NCI-H2171 treated with DMSO at 0.1 percent for 48 hours (cell line): ENCODE data around the gene C3orf33.
"Not testable (repeated sequence)": the region's sequence is repeated elsewhere in the genome, so short reads cannot be mapped to it uniquely, and the experiment has no call there.

Source experiments
- DNase-seq: peaks from one replicate; lab custom pipeline; 2025; lab: John Stamatoyannopoulos, UW

The C3orf33 gene, protein sequence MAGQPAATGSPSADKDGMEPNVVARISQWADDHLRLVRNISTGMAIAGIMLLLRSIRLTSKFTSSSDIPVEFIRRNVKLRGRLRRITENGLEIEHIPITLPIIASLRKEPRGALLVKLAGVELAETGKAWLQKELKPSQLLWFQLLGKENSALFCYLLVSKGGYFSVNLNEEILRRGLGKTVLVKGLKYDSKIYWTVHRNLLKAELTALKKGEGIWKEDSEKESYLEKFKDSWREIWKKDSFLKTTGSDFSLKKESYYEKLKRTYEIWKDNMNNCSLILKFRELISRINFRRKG

DNA sequence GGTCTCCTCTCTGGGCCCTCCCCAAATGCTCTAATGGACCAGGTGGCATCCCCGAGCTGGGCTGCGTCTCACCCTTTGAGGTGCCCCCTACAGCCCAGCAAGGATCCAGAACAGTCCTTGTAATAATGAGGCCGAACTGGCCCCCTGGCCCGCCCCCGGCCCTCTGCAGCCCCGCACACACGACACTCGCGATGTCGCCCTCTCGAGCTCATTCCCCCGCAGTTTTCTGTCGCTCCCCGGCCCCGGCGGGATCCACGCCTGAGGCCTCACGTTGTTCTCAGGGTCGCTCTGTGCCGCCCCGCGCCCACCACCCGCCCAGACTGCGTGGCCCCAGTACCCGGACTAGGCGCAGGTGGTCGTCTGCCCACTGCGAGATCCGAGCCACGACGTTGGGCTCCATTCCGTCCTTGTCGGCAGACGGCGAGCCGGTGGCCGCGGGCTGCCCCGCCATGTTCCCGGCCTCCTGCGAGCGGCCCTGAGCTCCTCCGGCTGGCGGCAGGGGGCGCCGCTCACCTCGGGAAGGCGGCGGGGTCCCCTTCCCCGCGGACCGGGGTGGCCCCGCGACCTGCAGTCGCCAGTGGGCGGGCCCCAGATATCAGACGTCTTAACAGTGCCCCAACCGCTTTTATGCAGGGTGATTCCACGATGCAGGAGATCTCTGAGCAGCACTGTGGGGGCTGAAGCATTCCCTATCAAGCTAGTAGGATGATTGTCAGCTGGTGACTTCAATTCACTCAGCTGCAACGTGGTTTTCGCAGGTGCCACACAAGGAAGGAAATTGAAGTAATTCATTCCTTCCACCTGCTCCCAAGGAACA lies at the start of gene C3orf33:
C3orf33 (minus strand) TSS at position 477 of the 817 bp plus-strand sequence; CDS start at position 451, 26 bp downstream.
- peak; percentile 78 for DNase-seq

DNA sequence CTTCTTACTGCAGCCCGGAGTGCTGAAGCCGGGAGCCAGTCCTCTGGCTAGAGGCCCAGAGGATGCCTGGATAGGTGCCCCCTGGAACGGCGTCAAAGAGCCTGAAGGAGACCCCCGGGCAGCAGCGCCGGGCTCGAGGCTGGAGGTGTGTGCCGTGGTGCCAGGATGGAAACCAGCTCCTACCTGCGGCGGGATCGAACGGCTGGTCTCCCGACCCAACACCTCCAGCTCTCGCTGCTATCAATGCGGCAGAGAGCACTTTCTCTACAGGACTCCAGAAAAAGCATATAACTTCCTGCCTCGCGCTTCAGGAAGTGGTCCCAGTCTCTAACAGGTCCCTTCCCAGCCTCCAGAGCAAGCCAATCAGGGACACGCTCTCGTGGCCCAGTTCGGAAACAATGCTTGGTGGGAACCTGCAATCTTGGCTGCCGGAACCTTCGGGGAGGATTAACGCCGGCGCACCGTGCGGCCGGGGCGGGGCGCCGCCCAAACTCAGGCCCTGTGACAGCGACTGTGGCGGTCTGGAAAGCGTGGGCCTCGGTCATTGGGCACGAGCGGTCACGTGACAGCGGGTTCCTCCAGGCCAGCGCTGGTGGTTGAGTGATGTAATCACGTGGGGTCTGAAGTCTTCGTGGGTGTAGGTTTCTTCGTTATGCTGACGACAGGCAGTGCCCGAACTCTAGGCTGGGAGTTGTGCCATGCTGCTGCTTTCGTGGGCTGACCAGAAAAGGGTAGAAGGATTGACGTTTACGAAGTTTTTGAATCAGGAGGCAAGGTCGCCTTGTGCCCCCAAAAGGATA lies 48.3 kb upstream of the C3orf33 start, which contains the start of gene SLC33A1:
SLC33A1 (minus strand) TSS at position 287 of the 800 bp plus-strand sequence. CDS start 430 bp downstream, outside the sequence.
- peak; percentile 99 for DNase-seq

DNA sequence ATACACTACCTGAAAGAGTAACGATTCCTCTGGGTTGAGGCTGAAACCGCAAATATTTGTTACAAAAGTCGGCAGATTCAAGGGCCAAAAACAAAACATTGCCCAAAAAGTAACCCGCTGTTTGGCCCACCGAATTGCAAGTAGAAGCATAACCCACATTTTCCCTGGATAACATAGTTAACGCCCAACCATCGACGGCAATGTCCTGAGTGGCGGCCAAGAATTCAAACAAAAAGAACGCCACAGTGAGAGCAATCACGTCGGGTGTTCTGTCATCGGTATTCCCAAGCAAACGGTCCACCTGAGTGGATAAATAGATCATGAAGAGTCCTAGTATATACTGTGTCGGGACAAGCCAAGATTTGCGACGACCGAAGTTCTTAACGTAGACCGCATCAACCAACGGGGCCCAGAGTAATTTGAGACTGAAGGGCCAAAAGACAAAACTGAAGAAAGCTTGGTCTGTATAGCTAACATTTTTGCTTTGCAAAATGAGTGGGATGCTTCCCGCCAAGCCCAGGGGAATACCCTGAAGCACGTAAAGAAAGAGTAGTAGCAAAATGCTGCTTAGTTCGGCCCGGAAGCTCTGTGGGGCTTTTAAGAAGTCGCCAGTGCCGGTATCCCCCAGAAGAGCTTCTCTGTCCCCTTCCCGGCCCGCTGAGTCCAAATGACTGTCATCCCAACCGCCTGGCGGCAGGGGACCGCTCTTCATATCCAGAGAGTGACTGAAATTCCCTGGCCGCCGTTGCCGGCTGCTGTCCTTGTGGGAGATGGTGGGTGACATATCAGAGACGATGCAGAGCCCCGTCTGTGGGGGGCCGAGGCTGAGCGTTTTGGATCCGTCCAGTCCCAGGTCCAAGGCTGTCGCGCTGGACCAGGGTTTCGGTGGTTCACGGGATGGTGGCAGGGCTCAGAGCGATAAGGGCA lies 47.4 kb upstream of the C3orf33 start:
- DNase-seq: peak; percentile 45

DNA sequence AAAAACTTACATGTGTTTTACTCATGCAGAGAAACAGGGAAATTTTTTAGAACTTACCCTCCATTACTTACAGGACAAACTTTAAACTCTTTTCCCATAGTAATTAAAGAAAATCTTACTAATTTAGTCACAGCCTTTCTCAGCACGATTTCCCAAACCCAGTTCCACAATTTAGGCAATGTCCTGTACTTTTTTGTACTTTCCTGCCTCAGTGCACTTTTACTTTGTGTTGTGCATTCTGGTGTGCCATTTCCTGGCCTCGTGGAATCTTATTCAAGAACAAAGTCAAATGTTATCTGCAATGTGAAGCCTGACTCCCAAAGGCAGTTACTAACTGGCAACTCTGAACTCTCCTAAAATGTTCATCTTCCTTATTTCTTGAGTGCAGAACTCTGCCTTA lies 46.3 kb upstream of the C3orf33 start:
- no peak for DNase-seq

DNA sequence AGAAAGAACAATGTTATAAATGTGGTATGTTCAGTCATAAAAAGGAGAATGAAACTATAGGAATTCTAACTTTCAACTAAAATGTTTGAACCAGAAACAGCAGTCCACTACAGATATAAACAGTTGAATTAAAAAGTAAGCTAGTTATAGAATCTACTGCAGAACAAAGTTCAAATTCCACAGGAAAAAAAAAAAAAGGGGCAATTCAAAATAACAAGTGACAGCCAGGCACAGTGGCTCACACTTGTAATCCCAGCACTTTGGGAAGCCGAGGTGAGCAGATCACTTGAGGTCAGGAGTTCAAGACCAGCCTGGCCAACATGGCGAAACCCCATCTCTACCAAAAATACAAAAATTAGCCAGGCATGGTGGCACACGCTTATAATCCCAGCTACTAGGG lies 43.3 kb upstream of the C3orf33 start:
- DNase-seq: not testable (repeated sequence)

DNA sequence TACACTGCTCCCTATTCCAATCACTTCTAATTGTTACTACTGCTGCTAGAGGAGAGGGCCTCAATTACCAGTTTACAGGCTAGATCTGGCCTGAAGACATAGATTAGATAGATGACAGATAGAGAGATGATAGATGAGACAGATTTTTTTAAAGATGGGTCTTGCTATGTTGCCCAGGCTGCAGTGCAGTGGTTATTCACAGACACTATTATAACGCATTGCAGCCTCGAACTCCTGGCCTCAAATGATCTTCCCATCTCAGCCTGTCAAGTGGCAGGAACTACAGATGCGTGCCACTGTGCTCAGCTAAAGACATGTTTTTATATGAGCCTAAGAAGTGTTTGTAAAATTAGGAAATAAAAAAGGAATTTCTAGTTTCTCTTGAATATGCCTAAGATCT lies 41.9 kb upstream of the C3orf33 start:
- no peak for DNase-seq

DNA sequence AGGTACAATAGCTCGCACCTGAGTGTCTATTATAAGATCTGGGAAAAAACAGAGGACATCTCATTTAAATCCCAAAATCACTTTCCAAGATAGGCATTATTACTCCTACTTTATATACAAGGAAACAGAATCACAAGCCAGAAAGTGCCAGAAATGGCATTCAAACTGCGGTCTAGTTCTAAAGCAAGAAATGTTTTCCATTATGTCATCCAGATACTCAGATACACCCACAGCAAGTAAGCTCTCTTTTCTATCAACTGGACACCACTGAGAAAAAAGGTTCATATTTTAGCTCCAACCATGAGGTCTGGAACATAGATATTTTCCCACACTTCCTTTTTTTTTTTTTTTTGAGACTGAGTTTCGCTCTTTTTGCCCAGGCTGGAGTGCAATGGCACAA lies 40.0 kb upstream of the C3orf33 start:
- DNase-seq: no peak

DNA sequence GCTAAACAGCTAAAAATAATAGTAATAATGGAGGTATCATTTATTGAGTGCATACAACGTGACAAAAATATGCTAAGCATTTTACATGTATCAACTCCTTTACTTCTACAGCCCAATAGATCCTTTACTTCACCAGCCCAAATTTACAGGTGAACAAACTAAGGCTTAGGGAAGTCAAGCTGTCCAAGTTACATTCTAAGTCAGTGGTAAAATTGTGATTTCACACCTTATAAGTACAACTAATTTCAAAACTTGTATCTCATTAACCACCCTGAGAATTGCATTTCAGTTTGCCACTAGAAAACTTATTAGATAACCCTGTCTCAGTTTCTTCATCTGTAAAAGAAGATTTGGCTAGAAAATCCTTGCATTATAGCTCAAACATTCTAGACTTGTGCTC lies 37.5 kb upstream of the C3orf33 start:
- DNase-seq: no peak

DNA sequence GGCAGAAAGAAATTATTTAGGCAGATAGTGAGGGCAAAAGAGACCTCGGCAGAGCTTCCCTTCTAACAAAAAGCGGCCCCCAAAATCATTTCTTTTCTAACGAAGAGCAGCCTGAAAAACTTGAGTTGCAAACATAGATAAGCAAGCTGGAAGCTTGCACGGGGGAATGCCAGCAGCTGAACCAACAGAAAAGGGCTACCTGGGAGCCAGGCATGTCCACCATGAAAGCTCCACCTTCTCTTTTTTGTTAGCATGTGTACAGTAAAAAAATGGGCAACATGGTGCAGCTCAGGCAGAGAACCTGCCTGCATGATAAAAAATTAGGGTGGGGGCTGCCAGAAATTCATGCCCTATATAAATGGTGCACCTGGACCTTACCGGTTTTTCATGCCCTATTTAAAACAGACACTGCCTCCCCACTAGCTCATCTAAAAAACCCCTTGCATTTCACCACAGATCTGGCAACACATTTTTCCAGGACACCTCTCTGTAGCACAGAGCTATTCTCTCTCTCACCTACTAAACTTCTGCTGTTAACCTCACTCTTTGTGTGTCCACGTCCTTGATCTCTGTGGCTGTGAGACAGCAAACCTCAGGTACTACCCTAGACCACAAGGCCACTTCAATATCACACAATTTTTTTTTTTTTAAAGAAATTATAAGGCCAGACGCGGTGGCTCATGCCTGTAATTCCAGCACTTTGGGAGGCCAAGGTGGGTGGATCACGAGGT lies 29.4 kb upstream of the C3orf33 start:
- DNase-seq: no peak

DNA sequence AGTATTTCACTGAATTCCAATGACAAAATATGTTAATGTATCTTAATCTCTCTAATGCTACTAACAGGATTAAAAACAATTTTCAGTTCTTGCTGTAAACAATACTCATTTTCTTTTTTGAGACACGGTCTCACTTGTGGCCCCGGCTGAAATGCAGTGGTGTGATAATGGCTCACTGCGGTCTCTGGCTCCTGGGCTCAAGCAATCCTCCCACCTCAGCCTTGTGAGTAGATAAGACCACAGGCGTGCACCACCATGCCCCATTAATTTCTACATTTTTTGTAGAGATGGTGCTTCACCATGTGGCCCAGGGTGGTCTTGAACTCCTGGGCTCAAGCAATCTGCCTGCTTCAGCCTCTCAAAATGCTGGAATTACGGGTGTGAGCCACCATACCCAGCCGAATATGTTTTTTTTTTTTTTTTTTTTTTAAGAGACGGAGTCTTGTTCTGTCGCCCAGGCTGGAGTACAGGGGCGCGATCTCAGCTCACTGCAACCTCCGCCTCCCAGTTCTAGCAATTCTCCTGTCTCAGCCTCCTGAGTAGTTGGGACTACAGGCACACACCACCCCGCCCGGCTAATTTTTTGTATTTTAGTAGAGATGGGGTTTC lies 22.5 kb upstream of the C3orf33 start:
- not testable (repeated sequence) for DNase-seq

DNA sequence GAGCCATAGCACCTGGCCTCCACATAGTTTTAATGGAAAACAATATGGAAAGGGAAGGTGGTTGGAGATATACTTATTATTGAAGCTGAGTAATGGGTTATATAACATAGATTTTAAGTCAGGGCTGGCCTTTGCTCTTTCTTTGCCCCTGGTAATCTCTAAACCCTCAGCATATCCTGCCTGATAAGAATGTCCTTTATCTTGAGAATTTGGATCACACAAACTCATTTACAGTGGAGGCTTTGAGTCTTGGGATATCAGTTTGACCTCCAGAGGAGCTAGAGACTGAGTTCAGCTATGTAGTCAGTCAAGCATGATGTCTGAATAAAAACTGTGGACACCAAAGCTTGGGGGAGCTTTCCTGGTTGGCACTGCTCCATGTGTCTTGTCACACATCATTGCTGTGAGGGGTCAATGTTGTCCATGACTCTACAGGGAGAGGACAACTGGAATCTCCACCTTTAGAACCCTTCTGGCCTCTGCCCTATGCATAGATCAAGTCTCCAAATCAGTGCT lies 9.0 kb upstream of the C3orf33 start:
- DNase-seq: no peak

DNA sequence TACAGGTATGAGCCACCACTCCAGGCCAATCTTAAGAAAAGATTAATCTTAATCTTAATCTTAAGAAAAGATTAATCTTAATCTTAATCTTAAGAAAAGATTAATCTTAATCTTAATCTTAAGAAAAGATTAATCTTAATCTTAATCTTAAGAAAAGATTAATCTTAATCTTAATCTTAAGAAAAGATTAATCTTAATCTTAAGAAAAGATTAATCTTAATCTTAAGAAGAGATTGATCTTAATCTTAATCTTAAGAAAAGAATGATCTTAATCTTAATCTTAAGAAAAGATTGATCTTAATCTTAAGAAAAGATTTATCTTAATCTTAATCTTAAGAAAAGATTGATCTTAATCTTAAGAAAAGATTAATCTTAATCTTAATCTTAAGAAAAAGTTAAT lies 7.1 kb upstream of the C3orf33 start:
- DNase-seq: not testable (repeated sequence)

DNA sequence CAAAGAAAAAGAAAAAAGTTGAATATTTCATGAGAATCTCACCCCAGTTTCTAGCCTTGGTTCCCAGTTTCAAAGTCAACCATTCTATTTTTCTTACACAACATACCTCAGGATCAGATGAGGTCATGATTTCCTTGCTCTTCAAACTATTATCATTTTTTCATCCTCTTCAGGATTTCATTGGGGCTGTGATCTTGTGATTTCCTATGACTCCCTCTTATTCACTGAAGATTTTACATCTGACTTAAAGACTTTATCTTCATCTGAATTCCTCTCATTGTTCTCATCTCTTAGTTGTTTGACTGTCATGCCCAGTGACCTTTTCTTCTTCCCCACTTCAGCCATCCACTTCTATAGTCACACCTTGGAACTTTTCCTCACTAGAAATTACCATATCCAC lies 3.1 kb upstream of the C3orf33 start:
- no peak for DNase-seq

DNA sequence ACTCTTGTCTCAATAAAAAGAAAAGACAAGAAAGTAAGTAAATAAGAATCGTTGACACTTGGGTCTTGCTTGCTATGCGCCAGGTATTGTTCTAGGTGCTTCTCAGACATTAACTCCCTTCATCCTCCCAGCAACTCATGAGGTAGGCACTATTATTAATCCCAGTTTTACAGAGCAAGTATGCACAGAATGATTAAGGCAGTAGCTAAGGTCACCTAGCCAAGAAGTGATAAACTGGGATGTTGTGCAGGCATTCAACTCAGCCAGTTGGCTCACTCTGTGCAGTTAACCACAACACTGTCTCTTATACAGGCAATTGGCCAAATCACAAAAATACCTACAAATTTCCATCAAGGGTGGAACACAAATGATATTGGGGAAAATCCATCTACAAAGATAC lies 1.7 kb upstream of the C3orf33 start:
- no peak for DNase-seq

DNA sequence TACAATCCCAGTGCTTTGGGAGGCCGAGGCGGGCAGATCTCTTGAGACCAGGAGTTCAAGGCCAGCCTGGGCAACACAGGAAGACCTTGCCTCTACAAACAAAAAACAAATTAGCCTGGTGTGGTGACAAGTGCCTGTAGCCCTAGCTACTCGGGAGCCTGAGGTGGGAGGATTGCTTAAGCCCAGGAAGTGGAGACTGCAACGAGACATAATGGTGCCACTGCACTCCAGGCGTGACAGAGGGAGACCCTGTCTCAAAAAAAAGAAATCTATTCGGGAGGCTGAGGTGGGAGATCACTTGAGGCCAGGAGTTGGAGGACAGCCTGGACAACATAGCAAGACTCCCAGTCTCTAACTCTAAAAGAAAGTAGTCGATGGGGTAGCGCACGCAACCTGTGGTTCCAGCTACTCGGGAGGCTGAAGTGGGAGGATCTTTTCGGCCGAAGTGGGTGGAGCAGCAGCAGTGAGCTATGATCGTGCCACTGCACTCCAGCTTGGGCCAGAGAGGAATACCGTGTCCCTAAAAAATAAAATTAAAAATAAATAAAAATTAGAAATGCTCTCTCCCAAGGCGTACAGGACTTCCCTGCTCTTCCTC lies 775 bp downstream of the C3orf33 start:
- no peak for DNase-seq

DNA sequence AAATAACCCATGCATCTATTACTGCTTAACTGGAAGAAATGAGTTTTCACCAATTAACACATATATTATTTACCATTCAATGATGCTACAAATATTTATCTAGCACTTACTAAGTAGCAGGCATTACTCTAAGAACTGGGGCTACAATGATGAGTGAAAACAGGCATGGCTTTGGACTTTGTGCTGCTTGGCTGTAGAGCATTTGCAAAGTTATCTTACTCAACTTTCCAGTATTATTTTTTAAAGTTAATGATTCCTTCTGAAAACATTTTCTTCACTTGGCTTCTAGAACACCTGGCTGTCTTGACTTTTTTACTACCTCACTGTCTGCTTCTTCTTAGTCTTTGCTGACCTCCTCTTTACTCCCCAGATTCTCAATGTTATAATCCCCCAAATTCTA lies 1.8 kb downstream of the C3orf33 start:
- no peak for DNase-seq

DNA sequence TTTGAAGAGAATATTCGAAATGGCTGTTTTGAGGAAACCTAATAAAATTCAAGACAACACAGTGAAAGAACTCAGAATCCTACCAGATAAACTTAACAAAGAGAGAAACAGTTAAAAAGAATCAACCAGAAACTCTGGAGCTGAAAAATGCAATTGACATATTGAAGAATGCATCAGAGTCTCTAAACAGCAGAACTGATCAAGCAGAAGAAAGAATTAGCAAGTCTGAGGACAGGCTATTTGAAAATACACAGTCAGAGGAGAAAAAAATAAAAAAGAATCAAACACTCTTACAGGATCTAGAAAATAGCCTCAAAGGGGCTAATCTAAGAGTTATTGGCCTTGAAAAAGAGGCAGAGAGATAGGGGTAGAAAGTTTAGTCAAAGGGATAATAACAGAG lies 13.5 kb downstream of the C3orf33 start:
- no peak for DNase-seq

DNA sequence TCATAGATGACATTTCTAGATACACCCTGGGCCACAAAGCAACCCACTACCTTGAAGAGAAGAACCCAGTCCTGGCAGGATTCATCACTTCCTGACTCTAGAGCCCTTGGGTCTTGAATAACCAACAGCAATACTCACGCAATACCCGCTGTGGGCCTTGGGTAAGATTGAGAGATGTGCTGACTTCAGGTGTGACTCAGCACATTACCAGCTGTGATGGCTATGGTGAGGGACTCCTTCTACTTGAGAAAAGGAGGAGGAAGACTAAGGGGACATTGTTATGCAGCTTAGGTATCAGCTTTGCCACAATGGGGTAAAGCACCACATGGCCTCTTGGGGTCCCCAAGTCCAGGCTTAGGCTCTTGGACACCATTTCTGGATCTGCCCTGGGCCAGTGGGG lies 14.9 kb downstream of the C3orf33 start:
- no peak for DNase-seq

DNA sequence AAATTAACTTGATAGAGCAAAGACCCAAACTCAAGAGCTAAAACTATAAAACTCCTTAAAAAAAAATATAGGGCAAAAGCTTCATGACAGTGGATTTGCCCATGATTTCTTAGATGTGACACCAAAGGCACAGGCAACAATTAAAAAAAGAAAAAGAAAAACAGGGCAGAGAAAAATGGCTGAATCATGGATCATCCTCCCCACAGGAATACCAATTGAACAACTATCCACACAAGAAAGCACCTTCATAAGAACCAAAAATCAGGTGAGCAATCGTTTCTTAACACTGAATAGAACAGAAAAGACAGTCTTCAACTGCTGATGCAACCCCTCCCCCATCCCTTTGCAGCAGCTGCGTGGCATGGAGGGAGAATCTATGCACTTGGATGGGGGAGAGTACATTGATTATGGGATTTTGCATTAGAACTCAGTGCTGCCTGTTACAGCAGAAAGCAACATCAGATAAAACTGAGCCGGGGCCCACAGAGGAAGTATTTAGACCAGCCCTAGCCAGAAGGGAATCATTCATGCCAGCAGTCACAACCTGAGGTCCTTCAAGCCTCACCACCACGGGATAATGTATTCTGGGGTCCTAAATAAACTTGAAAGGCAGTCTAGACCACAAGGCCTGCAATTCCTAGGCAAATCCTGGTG lies 15.7 kb downstream of the C3orf33 start:
- no peak for DNase-seq
